Stimulated activated CD8-positive, alpha-beta memory T cell treated with anti-CD3 and anti-CD28 coated beads, Interleukin-15, amount 100 ng/mL, for 4 hours (primary cell): ENCODE results near the gene RS1.

ENCODE experiments used
- DNase-seq, 2 donors: peaks; one replicate each; pipeline ENCODE4 v3.0.0-alpha.2; 2020; ENCODE audit warnings: low read depth in 2 of 2

The RS1 gene

DNA sequence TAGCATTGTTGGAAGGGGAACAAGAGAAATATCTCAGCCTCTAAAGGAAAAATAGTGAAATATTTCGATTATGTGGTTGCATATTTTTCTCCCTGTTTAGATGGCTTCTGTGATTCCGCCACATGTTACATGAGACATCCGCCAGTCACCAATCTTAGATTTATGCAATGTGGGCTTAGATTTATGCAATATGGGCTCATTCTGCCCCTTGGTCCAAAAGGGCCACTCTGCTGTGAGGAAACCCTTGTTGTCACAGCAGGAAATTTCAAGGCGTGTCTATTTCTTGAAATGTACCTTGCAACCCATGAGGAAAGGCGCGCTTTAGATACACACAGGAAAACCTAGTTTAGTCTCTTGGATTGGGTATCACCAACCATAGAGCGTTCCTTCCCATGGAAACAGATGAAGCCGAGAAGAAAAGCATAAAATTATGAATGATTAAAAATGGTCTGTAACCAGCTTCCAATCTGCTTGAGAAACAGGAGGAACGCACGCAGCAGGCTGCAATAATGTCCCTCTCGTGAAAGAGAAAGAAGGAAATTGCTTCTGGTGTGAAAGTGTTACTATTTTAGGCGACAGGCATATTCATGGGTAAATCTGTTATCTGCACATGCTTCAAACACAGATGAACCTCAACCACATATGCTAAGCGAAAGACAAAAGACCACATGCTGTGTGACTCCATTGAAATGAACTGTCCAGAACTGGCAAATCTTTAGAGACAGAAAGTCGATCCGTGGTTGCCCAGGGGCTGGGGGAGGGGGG is 3.7 kb downstream of the RS1 start:
- DNase-seq, result no peak

GRCh38 chrX:18666614-18667013 is 5.3 kb downstream of the RS1 start:
- DNase-seq, result no peak

DNA sequence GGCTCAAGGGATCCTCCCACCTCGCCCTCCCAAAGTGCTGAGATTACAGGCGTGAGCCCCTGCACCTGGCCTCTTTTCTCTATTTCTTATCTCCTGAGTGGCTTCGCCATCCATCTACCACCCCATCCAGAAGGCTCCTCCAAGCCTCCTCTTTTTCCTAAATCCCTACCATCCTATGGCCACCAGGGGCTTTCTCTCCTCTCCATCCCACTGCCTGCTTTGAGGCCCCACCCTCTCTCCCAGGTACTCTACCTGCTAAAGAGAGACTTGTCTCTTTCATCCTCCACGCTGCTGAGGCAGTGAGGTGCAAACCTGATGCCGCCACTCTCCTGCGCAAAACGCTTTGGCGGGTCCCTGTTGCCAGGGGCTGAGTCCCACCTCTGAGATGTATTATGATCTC is 7.0 kb downstream of the RS1 start:
- no peak for DNase-seq

DNA sequence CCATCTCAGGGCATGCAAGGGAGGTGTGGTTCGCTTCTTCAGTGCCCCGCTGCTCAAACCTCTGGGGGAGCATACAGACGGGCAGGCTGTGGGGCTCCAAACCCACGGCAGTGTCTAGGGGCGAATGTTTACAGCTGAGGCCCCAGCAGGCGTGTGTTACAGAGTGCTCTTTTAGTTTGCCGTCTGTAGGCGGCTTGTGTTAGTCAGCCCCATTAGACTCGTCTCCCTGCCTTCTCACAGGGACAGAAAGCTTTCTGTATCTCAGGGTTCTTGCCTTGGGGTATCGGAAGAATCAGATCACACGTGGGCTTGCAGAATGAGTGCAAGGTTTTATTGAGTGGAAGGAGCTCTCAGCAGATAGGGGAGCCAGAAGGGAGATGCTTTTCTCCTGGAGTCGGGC is 10.6 kb downstream of the RS1 start:
- no peak for DNase-seq

- DNase-seq, result no peak
Measured at GRCh38 chrX:18654875-18655836, 16.8 kb downstream of the RS1 start.

DNA sequence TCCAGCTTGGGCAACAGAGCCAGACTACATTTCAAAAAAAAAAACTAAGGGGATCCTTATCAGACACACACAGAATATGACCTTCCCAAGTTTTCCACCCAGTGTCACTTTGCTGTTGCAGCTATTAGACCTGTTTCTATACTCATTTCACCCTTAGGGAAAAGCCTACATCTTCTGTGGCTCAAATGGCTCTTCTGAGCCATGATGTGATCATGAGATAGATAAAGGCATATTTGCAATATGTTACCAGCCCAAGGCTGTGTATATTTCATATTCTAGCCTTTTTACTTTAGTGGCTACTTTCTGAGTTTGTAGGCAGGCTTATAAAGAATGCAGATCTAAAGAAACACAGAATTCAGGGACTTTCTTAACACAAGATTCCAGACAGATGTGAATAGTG is 19.3 kb downstream of the RS1 start:
- no peak for DNase-seq

DNA sequence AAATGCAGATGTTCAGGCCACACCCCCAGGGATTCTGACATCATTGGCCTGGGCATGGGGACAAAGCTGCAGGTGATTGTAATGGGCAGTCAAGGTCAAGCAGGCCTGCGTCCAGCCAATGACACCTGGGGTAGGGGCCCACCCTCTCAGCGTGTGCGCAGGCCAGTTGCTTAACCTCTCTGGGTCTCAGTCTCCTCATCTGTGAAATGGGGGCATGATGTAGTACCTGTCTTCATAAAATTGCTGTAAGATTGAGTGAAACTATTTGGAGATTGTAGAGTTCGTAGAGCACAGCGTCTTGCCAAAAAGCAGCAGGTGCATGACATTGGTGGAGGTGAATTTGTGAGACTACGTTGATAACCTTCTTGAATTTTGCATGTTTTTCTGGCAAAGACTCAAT is 21.2 kb downstream of the RS1 start:
- no peak for DNase-seq

GRCh38 chrX:18649498-18649951 is 22.4 kb downstream of the RS1 start:
- DNase-seq, result no peak

- no peak for DNase-seq
Measured at GRCh38 chrX:18647621-18648020, 24.3 kb downstream of the RS1 start.

DNA sequence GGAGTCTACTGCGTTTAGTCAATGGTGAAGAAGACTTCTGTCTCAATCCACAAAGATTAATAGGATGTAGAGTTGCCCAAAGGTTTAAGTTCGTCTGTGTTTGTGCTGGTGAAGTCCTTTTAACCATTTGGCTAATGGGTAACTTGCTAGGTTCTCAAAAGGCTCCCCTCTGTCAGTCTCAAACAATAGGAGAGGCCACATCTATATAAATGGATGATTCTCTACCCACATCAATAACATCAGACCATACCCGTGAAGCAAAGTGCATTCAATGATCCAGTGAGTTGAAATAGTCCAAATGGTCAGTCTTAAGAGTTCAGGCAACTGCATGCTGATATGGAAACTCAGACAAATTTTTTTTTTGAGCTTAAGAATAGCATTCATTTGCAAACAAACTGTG is 28.1 kb downstream of the RS1 start:
- DNase-seq, result no peak

GRCh38 chrX:18643243-18643642 is 28.7 kb downstream of the RS1 start:
- no peak for DNase-seq

DNA sequence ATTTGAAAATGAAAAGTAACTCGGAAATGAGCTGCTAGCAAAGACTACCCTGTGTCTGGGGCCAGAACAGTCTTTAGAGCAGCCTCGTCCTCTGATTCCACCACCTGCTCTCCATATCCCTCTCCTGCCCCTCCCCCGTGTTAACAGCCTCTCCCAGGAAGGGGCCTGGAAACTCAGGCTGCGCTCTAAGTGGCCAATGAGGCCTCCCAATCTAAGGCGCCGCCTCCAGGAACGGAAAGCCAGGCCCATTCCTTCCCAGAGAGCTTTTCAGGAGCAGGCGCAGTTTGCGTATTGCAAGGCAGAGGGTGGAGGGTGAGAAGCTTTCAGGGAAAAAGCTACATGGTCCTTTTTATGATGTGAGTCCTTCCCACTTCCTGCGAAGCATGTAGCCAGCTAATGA is 31.2 kb downstream of the RS1 start:
- no peak for DNase-seq

DNA sequence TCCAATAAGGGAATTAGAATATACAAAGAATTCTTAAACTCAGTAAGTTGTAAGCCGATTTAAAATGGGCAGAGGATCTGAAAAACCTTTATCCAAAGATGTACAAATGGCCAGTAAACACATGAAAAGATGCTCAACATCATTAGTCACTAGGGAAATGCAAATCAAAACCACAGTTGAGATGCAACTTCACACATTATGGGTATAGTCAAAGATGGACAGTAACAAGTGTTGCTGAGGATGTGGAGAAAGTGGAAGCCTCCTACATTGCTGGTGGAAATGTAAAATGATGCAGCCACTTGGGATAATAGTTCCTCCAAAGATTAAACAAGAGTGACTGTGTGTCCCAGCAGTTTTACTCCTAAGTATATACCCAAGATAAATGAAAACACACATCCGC is 32.6 kb downstream of the RS1 start:
- no peak for DNase-seq

DNA sequence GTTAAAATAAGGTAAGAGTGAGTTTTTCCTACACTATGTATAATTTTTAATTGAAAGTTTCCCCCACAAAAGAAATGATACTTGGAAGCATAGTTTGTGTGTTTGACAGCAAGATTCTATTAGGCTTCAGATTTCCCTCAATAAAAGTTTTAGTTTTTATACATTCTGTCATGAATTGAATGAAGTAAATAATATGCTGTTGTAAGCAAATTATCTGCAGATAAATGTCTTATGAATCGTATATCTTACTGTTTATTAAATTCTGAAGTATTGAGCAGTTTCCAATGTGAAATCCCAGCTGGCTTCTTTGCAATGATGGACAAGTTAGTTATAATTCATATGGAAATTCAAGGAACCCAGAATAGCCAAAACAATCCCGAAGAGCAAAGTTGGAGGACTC is 33.5 kb downstream of the RS1 start:
- DNase-seq, result no peak

DNA sequence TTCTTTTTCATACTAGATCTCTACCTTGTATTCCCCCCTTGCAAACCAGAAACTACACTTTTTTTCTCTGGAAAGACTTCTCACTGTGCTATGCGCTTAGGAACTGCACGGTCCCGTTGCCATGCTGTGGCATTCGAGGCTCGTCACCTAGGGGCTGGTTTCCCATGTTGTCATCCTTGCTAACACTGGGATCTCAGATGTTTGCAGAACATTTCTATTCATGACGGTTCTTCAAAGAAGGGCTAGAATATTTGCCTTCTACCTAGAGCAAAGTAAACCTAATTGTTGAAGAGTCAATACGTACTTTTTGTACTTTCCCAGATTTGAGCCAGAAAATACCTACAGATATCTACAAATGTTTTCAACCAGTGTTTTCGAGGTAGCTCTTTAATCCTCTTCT is 41.0 kb downstream of the RS1 start:
- DNase-seq, result no peak

DNA sequence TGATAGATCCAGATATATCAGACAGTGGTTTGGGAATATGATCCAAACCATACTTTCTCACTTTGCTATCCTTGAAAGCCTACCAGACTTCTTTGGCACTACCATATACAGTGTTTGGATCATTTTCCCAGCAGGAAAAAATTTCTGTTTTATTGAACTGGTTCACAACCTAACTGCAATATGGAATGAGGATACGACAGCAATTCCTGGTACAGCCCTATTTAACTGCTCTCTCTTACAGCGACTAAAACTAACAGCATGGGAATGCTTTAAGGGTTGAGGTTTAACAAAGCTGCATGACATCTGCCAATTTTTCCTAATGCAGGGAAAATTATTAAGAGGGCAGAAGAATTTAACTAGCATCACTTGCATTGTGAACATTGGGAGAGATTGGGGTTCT is 47.3 kb downstream of the RS1 start:
- no peak for DNase-seq

DNA sequence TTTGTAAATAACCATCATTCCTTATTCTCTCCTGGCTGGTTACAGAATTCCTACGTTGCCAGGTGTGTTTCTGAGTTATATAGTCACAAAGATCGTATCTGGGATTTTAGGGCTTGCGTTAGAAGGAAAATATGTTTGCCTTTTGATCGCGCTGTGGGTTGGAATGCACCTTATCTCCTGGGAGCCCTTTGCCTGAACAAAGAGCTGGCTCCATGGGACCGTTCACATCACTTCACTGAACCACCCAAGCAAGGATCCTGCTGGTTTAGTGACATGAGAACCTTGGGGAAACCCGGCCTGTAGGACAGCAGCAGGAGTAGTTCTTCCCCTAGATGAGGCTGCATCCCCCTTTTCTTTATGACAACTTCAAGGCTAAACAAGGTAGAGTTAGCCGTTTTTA is 51.6 kb downstream of the RS1 start:
- DNase-seq, result no peak

DNA sequence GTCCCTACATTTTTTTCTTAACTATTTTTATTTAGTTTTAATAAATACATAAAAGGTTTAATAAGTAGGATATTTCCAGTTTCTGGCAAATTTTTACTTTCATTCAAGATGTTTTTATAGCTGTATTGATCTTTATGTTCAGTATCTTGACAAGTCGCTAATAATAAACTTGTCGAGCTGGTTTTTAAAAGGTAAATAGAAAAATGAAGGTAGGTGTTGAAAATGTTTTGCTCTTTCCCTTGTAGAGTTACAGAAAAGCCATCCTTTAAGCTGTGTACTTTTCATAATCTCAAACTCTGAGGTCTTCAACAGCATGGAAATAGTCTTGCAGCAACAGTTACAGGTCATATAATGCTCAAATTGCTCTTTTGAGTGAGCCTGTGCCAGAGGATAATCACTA is 52.6 kb downstream of the RS1 start:
- no peak for DNase-seq

DNA sequence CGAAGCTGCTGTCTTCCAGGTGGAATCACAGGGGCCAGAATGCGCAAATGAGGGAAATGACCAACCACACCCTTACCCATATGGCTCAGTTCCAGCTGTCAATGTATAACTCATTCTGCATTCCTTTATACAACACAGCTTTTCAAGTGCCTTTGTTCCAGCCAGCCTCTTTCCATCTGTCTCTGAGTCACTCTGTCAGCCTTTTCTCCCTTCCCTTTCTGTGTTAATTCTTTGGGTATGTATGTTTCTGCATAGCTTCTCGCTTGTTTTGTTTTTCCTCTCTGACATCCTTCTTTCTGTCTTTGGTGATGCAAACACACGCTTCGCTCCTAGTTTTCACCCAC is 54.5 kb downstream of the RS1 start:
- DNase-seq, result no peak

DNA sequence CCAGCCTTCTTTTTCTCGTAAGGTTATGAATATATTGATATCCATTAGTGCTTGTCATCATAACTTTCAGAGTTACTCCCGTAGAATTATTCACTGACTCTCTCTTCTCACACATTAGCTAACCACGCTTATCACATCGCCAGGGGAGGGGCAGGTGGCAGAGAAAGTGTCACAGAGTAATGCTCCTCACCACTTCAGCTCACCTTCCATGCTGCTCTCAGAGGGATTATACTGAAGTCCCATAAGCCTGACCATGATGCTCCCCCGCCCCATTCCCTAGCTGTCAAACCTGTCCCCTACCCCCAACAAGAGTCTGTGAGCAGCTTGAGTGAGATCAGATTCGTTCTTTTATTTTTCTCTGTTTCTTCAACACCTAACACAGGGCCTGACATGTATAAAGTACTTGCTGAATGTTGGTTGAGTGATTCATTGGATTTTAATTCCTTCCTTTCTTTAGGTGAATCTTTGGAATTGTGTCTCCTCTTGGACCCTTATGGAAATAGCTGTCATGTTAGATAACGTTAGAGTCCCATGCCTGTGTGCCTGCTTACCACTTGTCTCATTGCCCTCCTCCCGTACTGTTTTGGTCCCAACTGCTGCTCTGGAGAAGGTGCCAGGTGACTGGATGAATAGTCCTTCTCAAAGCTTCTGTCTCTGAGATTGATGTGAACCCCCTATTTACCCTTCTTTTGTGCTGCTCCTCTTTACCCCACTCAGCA is 55.1 kb downstream of the RS1 start:
- DNase-seq, result no peak

- no peak for DNase-seq
Measured at GRCh38 chrX:18613930-18614639, 57.8 kb downstream of the RS1 start.

DNA sequence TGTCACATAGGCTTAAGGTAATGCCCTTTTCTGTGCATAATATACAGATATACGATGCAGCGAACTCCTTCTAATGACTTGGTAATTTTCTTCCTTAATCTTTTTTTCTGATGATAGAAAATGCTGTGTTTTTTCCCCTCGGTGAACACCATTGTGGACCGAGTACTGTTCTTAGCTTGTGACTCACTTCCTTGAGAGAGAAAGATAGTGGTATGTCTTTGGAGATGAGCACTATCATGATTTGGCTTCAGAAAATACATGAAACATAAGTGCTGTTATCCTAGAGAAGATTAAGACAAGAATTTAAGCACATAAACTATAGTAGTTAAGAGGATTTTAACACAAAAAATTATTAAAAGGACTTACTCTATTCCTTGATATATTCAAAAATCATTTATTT is 63.9 kb downstream of the RS1 start:
- no peak for DNase-seq
